ENCODE results near the gene BUB1.
"Not testable (repeated sequence)": the region's sequence is repeated elsewhere in the genome, so short reads cannot be mapped to it uniquely, and the experiment has no call there.

- not testable (repeated sequence) for TF ChIP-seq POLR2AphosphoS5 (IDR thresholded peaks at IDR 0.05; ENCODE audit: borderline replicate concordance, low read depth, low read length); EZH2 (IDR thresholded peaks at IDR 0.05); FOXP2 (optimal IDR thresholded peaks at IDR 0.05; ENCODE audit: control extremely low read depth, extremely low read length, insufficient read depth)
Observed at GRCh38 chr2:110608788-110609502, 68.9 kb downstream of the BUB1 start.
